Progenitor cell of endocrine pancreas (in vitro differentiated cells): ENCODE measurements around the gene RAB8A. TPM values are rescaled to one million over a fixed set of nuclear protein-coding genes. Genes with fewer than 3 reads are reported as not detected.

ENCODE experiments used
- DNase-seq: peaks from one replicate; pipeline ENCODE4 v3.0.0; 2021; ENCODE audit warnings: low spot score; ENCODE audit not compliant: unreplicated experiment
- H3K27ac Mint-ChIP-seq: 2 replicates; pipeline ENCODE4 v1.8.0; 2021; ENCODE audit warnings: mild to moderate bottlenecking, moderate library complexity, mixed read lengths
- H3K27me3 Mint-ChIP-seq: 2 replicates; pipeline ENCODE4 v1.8.0; 2021; ENCODE audit warnings: mixed read lengths
- H3K36me3 Mint-ChIP-seq: 2 replicates; pipeline ENCODE4 v1.8.0; 2022; ENCODE audit warnings: mixed read lengths; ENCODE audit not compliant: insufficient read depth
- H3K4me1 Mint-ChIP-seq: 2 replicates; pipeline ENCODE4 v1.8.0; 2021; ENCODE audit warnings: low read depth, mixed read lengths
- H3K4me3 Mint-ChIP-seq: 2 replicates; pipeline ENCODE4 v1.8.0; 2021; ENCODE audit warnings: low read depth, mild to moderate bottlenecking, moderate library complexity, mixed read lengths
- H3K9me3 Mint-ChIP-seq: 2 replicates; pipeline ENCODE4 v1.8.0; 2021; ENCODE audit warnings: low read depth, mixed read lengths
- CTCF ChIP-seq: fragments of 200-600 bp; sonication (generic); IDR thresholded peaks from one replicate; pipeline ENCODE4 v1.5.0; 2021; ENCODE audit warnings: antibody characterized with exemption, mild to moderate bottlenecking; ENCODE audit not compliant: unreplicated experiment
- total RNA-seq: library from RNA; stranded (reverse); gene quantifications from 2 replicates; pipeline ENCODE4 v1.2.1, GENCODE V29; 2021

The RAB8A gene
- total RNA-seq, 1 donor from 2014 or later: 67.5 TPM

GRCh38 chr19:16153582-16154336 lies 42.1 kb downstream of the RAB8A start:
- TF ChIP-seq CTCF: no peak
- H3K27ac Mint-ChIP-seq: no peak overlapping the region
- H3K4me3 Mint-ChIP-seq: no peak overlapping the region
- no peaks in the 10 kb centered on the region for H3K27me3 Mint-ChIP-seq
- H3K4me1 Mint-ChIP-seq: no peaks in the 10 kb centered on the region
- no peak for DNase-seq
- H3K9me3 Mint-ChIP-seq: no peaks in the 10 kb centered on the region
- H3K36me3 Mint-ChIP-seq: no peaks in the 10 kb centered on the region

- H3K36me3 Mint-ChIP-seq: no peaks in the 10 kb centered on the region
- H3K4me1 Mint-ChIP-seq: no peaks in the 10 kb centered on the region
- TF ChIP-seq CTCF: no peak
- H3K27ac Mint-ChIP-seq: no peak overlapping the region
- no peaks in the 10 kb centered on the region for H3K27me3 Mint-ChIP-seq
- DNase-seq: no peak
- no peaks in the 10 kb centered on the region for H3K9me3 Mint-ChIP-seq
- no peak overlapping the region for H3K4me3 Mint-ChIP-seq
Measured at GRCh38 chr19:16154557-16154956, 42.9 kb downstream of the RAB8A start.

- Mint-ChIP-seq H3K27me3 (no peaks in the 10 kb centered on the region), H3K4me1 (no peaks in the 10 kb centered on the region), H3K4me3 (no peak overlapping the region), H3K36me3 (no peaks in the 10 kb centered on the region), H3K9me3 (no peaks in the 10 kb centered on the region), H3K27ac (no peak overlapping the region)
- no peak for DNase-seq
- no peak for TF ChIP-seq CTCF
Measured at GRCh38 chr19:16155128-16155527, 43.4 kb downstream of the RAB8A start.

- no peaks in the 10 kb centered on the region for H3K27me3 Mint-ChIP-seq
- H3K36me3 Mint-ChIP-seq: no peaks in the 10 kb centered on the region
- no peak for DNase-seq
- H3K27ac Mint-ChIP-seq: no peak overlapping the region
- no peaks in the 10 kb centered on the region for H3K9me3 Mint-ChIP-seq
- TF ChIP-seq CTCF: no peak
- H3K4me3 Mint-ChIP-seq: no peak overlapping the region
- no peaks in the 10 kb centered on the region for H3K4me1 Mint-ChIP-seq
Measured at GRCh38 chr19:16156904-16157303, 45.2 kb downstream of the RAB8A start.

GRCh38 chr19:16157601-16158000 lies 45.9 kb downstream of the RAB8A start:
- Mint-ChIP-seq H3K36me3 (no peaks in the 10 kb centered on the region), H3K4me1 (no peaks in the 10 kb centered on the region), H3K4me3 (no peak overlapping the region), H3K27me3 (no peaks in the 10 kb centered on the region), H3K27ac (no peak overlapping the region), H3K9me3 (no peaks in the 10 kb centered on the region)
- TF ChIP-seq CTCF: no peak
- no peak for DNase-seq
